GM23248 (cell line): Measurements from ENCODE around the gene SCAMP5. TPM values are rescaled to one million over a fixed set of nuclear protein-coding genes. Genes with fewer than 3 reads are reported as not detected.

Experiments used
- DNase-seq: peaks from one replicate; pipeline ENCODE4 v3.0.0-alpha.2; 2015
- H2AFZ ChIP-seq: fragments of 200-600 bp; sonication (generic); 2 replicates; pipeline ENCODE4 v1.6.1; 2016; ENCODE audit warnings: antibody characterized with exemption
- H3F3A ChIP-seq: fragments of 200-600 bp; sonication (generic); 2 replicates; pipeline ENCODE4 v1.6.1; 2016; ENCODE audit warnings: mild to moderate bottlenecking, antibody characterized with exemption, mixed run types; ENCODE audit not compliant: insufficient read depth
- H3K27ac ChIP-seq: fragments of 200-600 bp; sonication (generic); 2 replicates; pipeline ENCODE4 v1.5.1; 2016; ENCODE audit warnings: mild to moderate bottlenecking
- H3K27me3 ChIP-seq: fragments of 200-600 bp; sonication (generic); replicated peaks from 2 replicates; pipeline ENCODE4 v1.6.1; 2016; ENCODE audit warnings: mild to moderate bottlenecking; ENCODE audit not compliant: insufficient read depth
- H3K36me3 ChIP-seq: fragments of 200-600 bp; sonication (generic); 2 replicates; pipeline ENCODE4 v1.6.1; 2016; ENCODE audit warnings: low read depth, mild to moderate bottlenecking
- H3K4me1 ChIP-seq: fragments of 200-600 bp; sonication (generic); 2 replicates; pipeline ENCODE4 v1.6.1; 2016; ENCODE audit warnings: mild to moderate bottlenecking; ENCODE audit not compliant: insufficient read depth
- H3K4me2 ChIP-seq: fragments of 200-600 bp; sonication (generic); one replicate; pipeline ENCODE4 v1.6.1; 2016; ENCODE audit warnings: mild to moderate bottlenecking; ENCODE audit not compliant: unreplicated experiment
- H3K4me3 ChIP-seq: fragments of 200-600 bp; sonication (generic); 2 replicates; pipeline ENCODE4 v1.5.1; 2016; ENCODE audit warnings: mild to moderate bottlenecking
- H3K79me2 ChIP-seq: fragments of 200-600 bp; sonication (generic); 2 replicates; pipeline ENCODE4 v1.6.1; 2016; ENCODE audit warnings: mild to moderate bottlenecking; ENCODE audit not compliant: insufficient read depth
- H3K9ac ChIP-seq: fragments of 200-600 bp; sonication (generic); 2 replicates; pipeline ENCODE4 v1.6.1; 2016; ENCODE audit warnings: mild to moderate bottlenecking
- H3K9me2 ChIP-seq: fragments of 200-600 bp; sonication (generic); 2 replicates; pipeline ENCODE4 v1.6.1; 2016; ENCODE audit warnings: mixed run types, mild to moderate bottlenecking, moderate library complexity; ENCODE audit not compliant: insufficient read depth
- H3K9me3 ChIP-seq: fragments of 200-600 bp; sonication (generic); one replicate; pipeline ENCODE4 v1.6.1; 2017; ENCODE audit warnings: low read depth
- H4K20me1 ChIP-seq: fragments of 200-600 bp; sonication (generic); 2 replicates; pipeline ENCODE4 v1.6.0; 2016; ENCODE audit not compliant: insufficient read depth
- EZH2 ChIP-seq: fragments of 200-600 bp; sonication (generic); IDR thresholded peaks from 2 replicates; pipeline ENCODE4 v1.6.1; 2018; ENCODE audit warnings: antibody characterized with exemption, mild to moderate bottlenecking; ENCODE audit not compliant: insufficient read depth, poor library complexity, severe bottlenecking
- EZH2phosphoT487 ChIP-seq: fragments of 200-600 bp; sonication (generic); IDR thresholded peaks from 2 replicates; pipeline ENCODE4 v1.6.1; 2018; ENCODE audit warnings: antibody characterized with exemption, moderate library complexity, mild to moderate bottlenecking, low read depth; ENCODE audit not compliant: insufficient read depth
- WGBS, 2 experiments: methylation state at CpG; one replicate each; pipeline ENCODE4 v1.1.6; 2015 to 2017; ENCODE audit warnings: low lambda C conversion rate in 2 of 2, low coverage in 1 of 2; ENCODE audit errors: missing lambda C conversion rate in 2 of 2; 5-methylcytosine and 5-hydroxymethylcytosine counted together
- in situ Hi-C: fragments of 300-500 bp; cut with MboI; formaldehyde crosslinking; loops from 2 replicates; pipeline ENCODE4 v1.15.0; 2020
- polyA plus RNA-seq: library from polyadenylated mRNA; unstranded; fragments of >200 nt; fragmentation: Nextera tagmentation; extraction: Ambion mirVana; gene quantifications from 2 replicates; pipeline ENCODE4 v1.2.1, GENCODE V29; 2016
- total RNA-seq: library from RNA; depleted of rRNA; stranded (reverse); fragments of >200 nt; shearing (Covaris generic); gene quantifications from 2 replicates; pipeline ENCODE4 v1.2.3, GENCODE V29; 2014

SCAMP5 gene
- total and polyA plus RNA-seq, 2 experiments from 2014 or later, result 0.23 to 4.0 TPM

DNA sequence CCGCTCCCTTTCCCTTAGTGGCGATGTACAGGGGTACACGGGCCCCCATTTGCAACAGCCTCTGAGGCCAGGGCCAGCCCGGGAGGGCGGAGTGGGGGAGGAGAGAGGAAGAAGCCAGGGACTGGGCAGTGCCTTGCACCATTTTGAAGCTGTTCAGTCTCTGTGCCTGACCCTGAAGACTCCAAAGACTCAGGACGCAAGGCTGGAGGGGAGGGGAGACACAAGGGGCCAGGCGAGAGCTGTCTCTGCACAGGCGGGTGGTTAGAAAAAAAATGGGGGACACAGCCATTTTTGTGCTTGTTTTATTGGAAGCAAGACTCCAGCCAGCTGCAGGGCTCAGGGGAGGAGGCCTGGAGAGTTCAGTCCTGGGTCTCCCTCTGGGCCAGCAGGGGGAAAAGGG lies 40.3 kb upstream of the SCAMP5 start:
- 73 to 75% methylated on average over 8 of the region's 8 CpGs for WGBS, 2 experiments
- Histone ChIP-seq H3K4me3 (no peak overlapping the region), H4K20me1 (no peaks in the 10 kb centered on the region), H3K9me3 (no peaks in the 10 kb centered on the region), H3K4me1 (peaks cover 3% of the 10 kb centered on the region; the same call in 1 of the 2 replicates), H3K36me3 (no peaks in the 10 kb centered on the region), H3K9me2 (no peaks in the 10 kb centered on the region), H3K9ac (no peak overlapping the region), H3K79me2 (no peaks in the 10 kb centered on the region), H3K27ac (no peak overlapping the region), H2AFZ (no peak overlapping the region), H3F3A (no peaks in the 10 kb centered on the region), H3K27me3 (0 out of 2 replicates have a peak, but pooled peaks cover 3% of the 10 kb centered on the region), H3K4me2 (no peak overlapping the region)
- in situ Hi-C loops, result no loop called here
- no peak for TF ChIP-seq EZH2
- TF ChIP-seq EZH2phosphoT487, result no peak
- DNase-seq, result no peak

DNA sequence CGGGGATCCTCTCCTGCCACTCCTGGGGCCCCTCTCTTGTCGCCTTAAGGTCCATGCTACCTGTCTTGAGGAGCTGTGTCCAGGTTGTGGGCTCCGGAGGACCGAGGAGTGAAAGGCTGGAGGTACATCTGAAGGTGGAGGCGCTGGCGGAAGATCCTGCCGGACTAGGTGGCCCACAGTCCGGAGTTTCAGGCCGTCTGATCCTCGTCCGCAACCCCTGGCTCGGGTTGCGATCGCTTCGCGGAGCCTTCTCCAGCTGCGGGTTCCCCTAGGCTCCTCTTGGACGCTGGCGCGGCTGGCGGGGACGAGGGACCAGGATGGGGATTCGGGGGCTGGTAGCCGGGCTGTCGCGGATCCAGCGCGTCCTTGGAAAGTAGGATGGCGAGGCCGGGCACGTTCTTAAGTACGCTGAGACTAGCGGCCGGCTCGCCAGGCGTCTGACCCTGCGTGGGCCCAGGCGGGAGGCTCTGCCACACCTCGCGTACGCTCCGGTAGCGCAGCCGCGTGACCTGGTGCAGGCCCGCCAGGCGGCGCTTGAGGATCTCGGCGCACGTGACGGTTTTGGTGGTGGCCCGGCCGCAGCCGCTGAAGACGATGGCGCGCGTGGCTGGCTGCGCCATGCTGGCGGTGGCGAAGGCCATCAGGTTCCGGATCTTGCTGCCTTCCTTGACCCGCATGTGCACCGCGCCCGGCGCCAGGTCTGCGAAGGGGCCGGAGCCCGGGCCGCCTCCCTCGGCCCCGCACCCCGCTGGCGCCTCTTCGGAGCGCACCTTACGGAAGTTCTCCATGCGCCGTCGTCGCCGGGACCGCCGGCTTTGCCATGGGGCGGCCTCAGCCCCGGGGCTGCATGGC lies 39.3 kb upstream of the SCAMP5 start:
- TF ChIP-seq EZH2phosphoT487 (no peak), EZH2 (no peak)
- peak; percentile 85 for DNase-seq
- in situ Hi-C loops, result no loop called here
- Histone ChIP-seq H3K4me2 (peak overlapping the region; percentile 89), H4K20me1 (no peaks in the 10 kb centered on the region), H3K27ac (no peak overlapping the region), H3K79me2 (no peaks in the 10 kb centered on the region), H3K4me3 (peak overlapping the region; percentile 79), H3K4me1 (peaks cover 3% of the 10 kb centered on the region; the same call in 1 of the 2 replicates), H3K9me3 (no peaks in the 10 kb centered on the region), H3K27me3 (0 out of 2 replicates have a peak, but pooled peaks cover 3% of the 10 kb centered on the region), H3K36me3 (no peaks in the 10 kb centered on the region), H3K9me2 (no peaks in the 10 kb centered on the region), H2AFZ (peak overlapping the region; percentile 94), H3F3A (no peaks in the 10 kb centered on the region), H3K9ac (peak overlapping the region; percentile 77)
- 23 to 27% methylated on average over 67 to 86 of the region's 88 CpGs for WGBS, 2 experiments

DNA sequence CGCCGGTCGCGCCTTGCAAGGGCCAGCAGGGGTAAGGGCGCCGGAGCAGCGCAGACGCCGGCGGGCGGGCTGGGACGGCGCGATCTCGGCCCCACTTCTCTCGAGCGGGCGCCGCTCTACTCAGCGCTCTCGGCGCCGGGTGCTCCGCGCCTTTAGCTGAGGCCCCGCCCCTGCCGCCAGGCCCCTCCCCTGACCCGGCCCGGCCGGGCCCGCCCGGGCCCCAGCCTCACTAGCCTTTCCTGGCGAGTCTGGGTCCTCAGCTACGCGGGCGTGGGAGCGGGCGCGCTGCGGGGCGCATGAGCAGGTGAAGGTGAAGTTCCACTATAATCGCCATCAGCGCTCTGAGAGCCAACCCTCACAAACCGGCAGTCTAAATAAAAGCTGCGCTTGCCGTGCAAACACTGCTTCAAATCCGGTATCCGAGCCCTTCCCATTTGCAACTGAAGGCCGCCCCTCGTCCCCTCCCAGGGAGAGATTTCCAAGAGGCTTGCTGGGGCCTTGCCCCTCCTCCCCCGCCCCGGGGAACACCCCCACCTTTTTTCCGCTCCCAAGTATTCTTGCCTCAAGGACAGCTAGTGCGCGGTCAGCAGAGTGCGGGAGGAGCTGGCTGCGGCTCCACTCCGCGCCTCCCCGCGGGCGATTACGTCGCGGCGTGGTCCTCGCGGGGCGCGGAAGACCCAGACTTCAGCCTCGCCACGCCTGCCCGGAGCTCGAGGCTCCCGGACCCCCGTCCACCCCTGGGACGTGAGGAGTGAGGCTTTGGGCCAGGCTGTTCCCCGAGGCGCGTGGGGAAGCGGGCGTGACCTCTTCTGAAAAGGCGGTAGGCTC lies 38.5 kb upstream of the SCAMP5 start, which contains the start of gene RPP25:
Gene RPP25, minus strand, starts transcription at position 125 of the 828 bp plus-strand sequence. CDS start 189 bp downstream, outside the sequence.
- Histone ChIP-seq H3K79me2 (no peaks in the 10 kb centered on the region), H3K36me3 (no peaks in the 10 kb centered on the region), H3K4me2 (peak within 1 kb of the TSS; percentile 89), H3K4me3 (peak within 1 kb of the TSS; percentile 79), H2AFZ (peak within 1 kb of the TSS; percentile 94), H3K4me1 (peaks cover 3% of the 10 kb centered on the region; the same call in 1 of the 2 replicates), H3K27me3 (0 out of 2 replicates have a peak, but pooled peaks cover 3% of the 10 kb centered on the region), H3K9ac (peak within 1 kb of the TSS; percentile 77), H4K20me1 (no peaks in the 10 kb centered on the region), H3K9me3 (no peaks in the 10 kb centered on the region), H3F3A (no peaks in the 10 kb centered on the region), H3K27ac (peak within 1 kb of the TSS; percentile 63), H3K9me2 (no peaks in the 10 kb centered on the region)
- 0 to 2% methylated on average over 50 to 66 of the region's 83 CpGs for WGBS, 2 experiments
- in situ Hi-C loops, result no loop called here
- peak; percentile 87 for DNase-seq
- no peak for TF ChIP-seq EZH2phosphoT487
- no peak for TF ChIP-seq EZH2

DNA sequence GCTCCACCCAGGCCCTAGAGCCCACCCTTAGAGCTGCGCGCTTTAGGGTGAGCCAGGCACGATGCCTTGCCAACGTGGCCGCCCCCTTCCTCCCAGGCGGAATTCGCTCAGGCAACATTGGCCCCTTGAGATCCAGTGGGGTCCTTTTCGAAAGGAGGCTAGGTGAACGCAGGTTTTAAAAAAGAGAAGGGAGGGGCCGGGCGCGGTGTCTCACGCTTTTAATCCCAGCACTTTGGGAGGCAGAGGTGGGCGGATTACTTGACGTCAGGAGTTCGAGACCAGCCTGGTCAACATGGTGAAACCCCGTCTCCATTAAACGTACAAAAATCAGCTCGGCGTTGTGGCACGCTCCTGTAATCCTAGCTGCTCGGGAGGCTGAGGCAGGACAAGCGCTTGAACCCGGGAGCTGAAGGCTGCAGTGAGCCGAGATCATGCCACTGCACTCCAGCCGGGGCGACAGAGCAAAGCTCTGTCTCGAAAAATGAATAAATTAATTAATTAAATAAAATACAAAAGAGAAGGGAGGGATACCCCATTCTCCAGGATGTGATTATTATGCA lies 37.8 kb upstream of the SCAMP5 start:
- 1 to 2% methylated on average over 28 of the region's 28 CpGs for WGBS, 2 experiments
- in situ Hi-C loops, result no loop called here
- peaks cover 3% of the 10 kb centered on the region; the same call in 1 of the 2 replicates for H3K4me1 ChIP-seq

More for the DNA sequence above, 37.8 kb upstream of the SCAMP5 start:
- Histone ChIP-seq H3K79me2 (no peaks in the 10 kb centered on the region), H3K4me3 (peak overlapping the region; percentile 79), H3K9ac (peak overlapping the region; percentile 77), H3K27me3 (0 out of 2 replicates have a peak, but pooled peaks cover 3% of the 10 kb centered on the region), H3K9me3 (no peaks in the 10 kb centered on the region), H2AFZ (peak overlapping the region; percentile 94), H3K27ac (peak overlapping the region; percentile 63), H4K20me1 (no peaks in the 10 kb centered on the region), H3K36me3 (no peaks in the 10 kb centered on the region), H3K4me2 (peak overlapping the region; percentile 89), H3K9me2 (no peaks in the 10 kb centered on the region), H3F3A (no peaks in the 10 kb centered on the region)
- peak; percentile 36 for TF ChIP-seq EZH2
- no peak for TF ChIP-seq EZH2phosphoT487
- DNase-seq, result no peak
